Neural crest cell (in vitro differentiated cells): ENCODE data around the gene MACROH2A1. TPM values are rescaled to one million over a fixed set of nuclear protein-coding genes. Genes with fewer than 3 reads are reported as not detected.

Source experiments
- DNase-seq: peaks from one replicate; pipeline ENCODE4 v3.0.0; 2021; ENCODE audit warnings: low read depth, mixed read lengths, low spot score
- H3K27ac Mint-ChIP-seq: one replicate; pipeline ENCODE4 v1.8.0; 2021; ENCODE audit warnings: mild to moderate bottlenecking, mixed read lengths; ENCODE audit not compliant: unreplicated experiment
- H3K27me3 Mint-ChIP-seq: 2 replicates; pipeline ENCODE4 v1.8.0; 2021; ENCODE audit warnings: low read depth, mild to moderate bottlenecking, mixed read lengths
- H3K36me3 Mint-ChIP-seq: 2 replicates; pipeline ENCODE4 v1.8.0; 2021; ENCODE audit warnings: low read depth, mild to moderate bottlenecking, mixed read lengths
- H3K4me1 Mint-ChIP-seq: 2 replicates; pipeline ENCODE4 v1.8.0; 2021; ENCODE audit warnings: mixed read lengths
- H3K4me3 Mint-ChIP-seq: one replicate; pipeline ENCODE4 v1.8.0; 2021; ENCODE audit warnings: mild to moderate bottlenecking, mixed read lengths
- H3K9me3 Mint-ChIP-seq: 2 replicates; pipeline ENCODE4 v1.8.0; 2021; ENCODE audit warnings: mixed read lengths
- CTCF ChIP-seq: fragments of 200-600 bp; sonication (generic); conservative IDR thresholded peaks from 2 replicates; pipeline ENCODE4 v1.5.0; 2021; ENCODE audit warnings: antibody characterized with exemption, mild to moderate bottlenecking
- total RNA-seq: library from RNA; stranded (reverse); gene quantifications from 2 replicates; pipeline ENCODE4 v1.2.1, GENCODE V29; 2021

MACROH2A1 gene
- total RNA-seq, 1 donor from 2014 or later, result 339 TPM

- no peak for DNase-seq
- peaks cover 2% of the 10 kb centered on the region for H3K36me3 Mint-ChIP-seq
- H3K27me3 Mint-ChIP-seq, result no peaks in the 10 kb centered on the region
- H3K9me3 Mint-ChIP-seq, result no peaks in the 10 kb centered on the region
- no peak for TF ChIP-seq CTCF
- no peaks in the 10 kb centered on the region for H3K4me1 Mint-ChIP-seq
- no peak overlapping the region for H3K4me3 Mint-ChIP-seq
- no peak overlapping the region for H3K27ac Mint-ChIP-seq
These were observed 57.1 kb downstream of the MACROH2A1 start for GRCh38 chr5:135341696-135342550.

DNA sequence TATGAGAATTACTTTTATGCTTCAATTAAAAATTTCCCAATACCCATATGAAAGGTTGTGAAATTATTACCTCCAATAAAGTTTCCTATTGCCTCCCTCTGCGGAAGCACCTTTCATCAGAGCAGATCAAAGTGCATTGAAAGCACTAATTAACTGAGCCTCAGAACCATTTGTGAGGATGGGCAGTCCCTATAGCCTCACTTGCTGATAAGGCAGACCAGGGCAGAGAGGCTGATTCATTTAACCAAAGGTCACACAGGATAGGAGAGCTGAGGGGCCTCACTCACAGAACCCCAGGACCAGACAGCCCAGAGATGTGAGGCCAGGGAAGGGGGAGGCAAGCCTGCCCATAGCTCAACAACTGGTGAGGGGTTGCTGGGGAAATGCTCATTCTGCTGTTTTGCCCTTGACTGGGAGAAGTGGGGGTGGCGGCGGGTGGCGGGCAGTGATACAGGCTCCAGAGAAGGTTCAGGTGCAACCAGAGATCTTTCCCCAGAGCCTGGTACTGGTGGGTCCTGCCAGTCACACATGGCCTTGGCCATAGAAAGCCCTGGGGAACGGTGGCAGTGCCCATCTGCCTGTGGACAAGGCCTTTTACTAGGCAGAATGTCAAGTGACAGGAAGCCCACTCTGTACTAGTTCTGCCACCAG lies 57.9 kb downstream of the MACROH2A1 start:
- no peaks in the 10 kb centered on the region for H3K4me1 Mint-ChIP-seq
- H3K36me3 Mint-ChIP-seq, result peaks cover 2% of the 10 kb centered on the region
- DNase-seq, result no peak
- no peak overlapping the region for H3K27ac Mint-ChIP-seq
- TF ChIP-seq CTCF, result no peak
- H3K27me3 Mint-ChIP-seq, result no peaks in the 10 kb centered on the region
- H3K9me3 Mint-ChIP-seq, result no peaks in the 10 kb centered on the region
- no peak overlapping the region for H3K4me3 Mint-ChIP-seq

DNA sequence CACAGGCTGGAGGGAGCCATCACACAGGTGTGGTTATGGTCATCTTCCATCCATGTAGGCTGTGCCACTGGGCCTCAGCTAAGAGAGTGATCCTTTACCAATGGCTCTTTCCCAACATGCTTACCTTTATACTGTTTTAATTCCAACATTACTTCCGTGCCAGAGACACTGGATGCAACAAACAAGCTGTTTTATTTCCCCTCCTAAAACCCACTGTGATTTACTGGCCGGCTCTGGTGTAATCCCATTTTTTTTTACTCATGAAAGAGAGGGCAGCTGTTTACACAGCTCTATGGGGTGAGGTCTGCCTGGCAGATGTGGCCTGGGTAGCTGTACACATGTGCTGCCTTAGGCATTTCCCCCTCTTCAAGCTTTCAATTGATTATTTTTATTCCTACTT lies 58.5 kb downstream of the MACROH2A1 start:
- no peaks in the 10 kb centered on the region for H3K9me3 Mint-ChIP-seq
- no peak overlapping the region for H3K27ac Mint-ChIP-seq
- H3K4me1 Mint-ChIP-seq, result no peaks in the 10 kb centered on the region
- H3K27me3 Mint-ChIP-seq, result no peaks in the 10 kb centered on the region
- no peak for DNase-seq
- no peak overlapping the region for H3K4me3 Mint-ChIP-seq
- no peak for TF ChIP-seq CTCF
- peaks cover 2% of the 10 kb centered on the region for H3K36me3 Mint-ChIP-seq

GRCh38 chr5:135339623-135340022 lies 59.4 kb downstream of the MACROH2A1 start:
- peaks cover 2% of the 10 kb centered on the region for H3K36me3 Mint-ChIP-seq
- DNase-seq, result no peak
- H3K27me3 Mint-ChIP-seq, result no peaks in the 10 kb centered on the region
- no peak overlapping the region for H3K27ac Mint-ChIP-seq
- H3K4me1 Mint-ChIP-seq, result no peaks in the 10 kb centered on the region
- H3K9me3 Mint-ChIP-seq, result no peaks in the 10 kb centered on the region
- H3K4me3 Mint-ChIP-seq, result no peak overlapping the region
- TF ChIP-seq CTCF, result no peak

GRCh38 chr5:135339189-135339588 lies 59.8 kb downstream of the MACROH2A1 start:
- Mint-ChIP-seq H3K4me3 (no peak overlapping the region), H3K4me1 (no peaks in the 10 kb centered on the region), H3K9me3 (no peaks in the 10 kb centered on the region), H3K27ac (no peak overlapping the region), H3K36me3 (peaks cover 2% of the 10 kb centered on the region), H3K27me3 (no peaks in the 10 kb centered on the region)
- DNase-seq, result no peak
- TF ChIP-seq CTCF, result no peak
